DND-41 (cell line): Measurements from ENCODE around the gene SETD1A.

Experiments used
- EZH2 ChIP-seq: IDR thresholded peaks from 3 replicates; pipeline ENCODE4 v1.6.1; 2012; ENCODE audit warnings: borderline replicate concordance, low read depth, mild to moderate bottlenecking, moderate library complexity, low read length, inconsistent platforms; ENCODE audit not compliant: severe bottlenecking
- TF ChIP-seq, protein P1 (sequence below): IDR thresholded peaks from 2 replicates; pipeline ENCODE4 v1.5.1; 2012; ENCODE audit warnings: borderline replicate concordance, low read length, moderate library complexity, mild to moderate bottlenecking; ENCODE audit not compliant: poor library complexity, severe bottlenecking; ENCODE audit errors: extremely low read depth

- TF ChIP-seq, protein P1, sequence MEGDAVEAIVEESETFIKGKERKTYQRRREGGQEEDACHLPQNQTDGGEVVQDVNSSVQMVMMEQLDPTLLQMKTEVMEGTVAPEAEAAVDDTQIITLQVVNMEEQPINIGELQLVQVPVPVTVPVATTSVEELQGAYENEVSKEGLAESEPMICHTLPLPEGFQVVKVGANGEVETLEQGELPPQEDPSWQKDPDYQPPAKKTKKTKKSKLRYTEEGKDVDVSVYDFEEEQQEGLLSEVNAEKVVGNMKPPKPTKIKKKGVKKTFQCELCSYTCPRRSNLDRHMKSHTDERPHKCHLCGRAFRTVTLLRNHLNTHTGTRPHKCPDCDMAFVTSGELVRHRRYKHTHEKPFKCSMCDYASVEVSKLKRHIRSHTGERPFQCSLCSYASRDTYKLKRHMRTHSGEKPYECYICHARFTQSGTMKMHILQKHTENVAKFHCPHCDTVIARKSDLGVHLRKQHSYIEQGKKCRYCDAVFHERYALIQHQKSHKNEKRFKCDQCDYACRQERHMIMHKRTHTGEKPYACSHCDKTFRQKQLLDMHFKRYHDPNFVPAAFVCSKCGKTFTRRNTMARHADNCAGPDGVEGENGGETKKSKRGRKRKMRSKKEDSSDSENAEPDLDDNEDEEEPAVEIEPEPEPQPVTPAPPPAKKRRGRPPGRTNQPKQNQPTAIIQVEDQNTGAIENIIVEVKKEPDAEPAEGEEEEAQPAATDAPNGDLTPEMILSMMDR, result no peak
- TF ChIP-seq EZH2, result no peak
Observed at GRCh38 chr16:30995927-30996323, 38.4 kb downstream of the SETD1A start.
